ENCODE measurements around the gene MANSC1. TPM values are rescaled to one million over a fixed set of nuclear protein-coding genes. Genes with fewer than 3 reads are reported as not detected.

Gene MANSC1
- total RNA-seq, 1 donor from 2014 or later = 5.5 TPM

Other genes starting within 250 kb of the MANSC1 start
- gene LRP6, start 83.2 kb downstream of the MANSC1 start, total RNA-seq = 36.2 and 59.9 TPM in 2 replicates
- gene BORCS5, start 6.8 kb upstream of the MANSC1 start, total RNA-seq = 3.7 and 4.0 TPM in 2 replicates
- 6.2 TPM in 2 replicates for gene DUSP16, start 212.6 kb upstream of the MANSC1 start, total RNA-seq

Measured in dermis microvascular lymphatic vessel endothelial cell (primary cell).